Activated T-helper 9 cell treated with anti-CD3 and anti-CD28 coated beads, Interleukin-2, amount 50 U/mL, for 16 hours (primary cell): ENCODE data around the gene YTHDF1.
"Not testable (repeated sequence)": the region's sequence is repeated elsewhere in the genome, so short reads cannot be mapped to it uniquely, and the experiment has no call there.

ENCODE experiments used
- DNase-seq: peaks from one replicate; pipeline ENCODE4 v3.0.0-alpha.2; 2020; ENCODE audit warnings: low read depth

Gene YTHDF1

DNA sequence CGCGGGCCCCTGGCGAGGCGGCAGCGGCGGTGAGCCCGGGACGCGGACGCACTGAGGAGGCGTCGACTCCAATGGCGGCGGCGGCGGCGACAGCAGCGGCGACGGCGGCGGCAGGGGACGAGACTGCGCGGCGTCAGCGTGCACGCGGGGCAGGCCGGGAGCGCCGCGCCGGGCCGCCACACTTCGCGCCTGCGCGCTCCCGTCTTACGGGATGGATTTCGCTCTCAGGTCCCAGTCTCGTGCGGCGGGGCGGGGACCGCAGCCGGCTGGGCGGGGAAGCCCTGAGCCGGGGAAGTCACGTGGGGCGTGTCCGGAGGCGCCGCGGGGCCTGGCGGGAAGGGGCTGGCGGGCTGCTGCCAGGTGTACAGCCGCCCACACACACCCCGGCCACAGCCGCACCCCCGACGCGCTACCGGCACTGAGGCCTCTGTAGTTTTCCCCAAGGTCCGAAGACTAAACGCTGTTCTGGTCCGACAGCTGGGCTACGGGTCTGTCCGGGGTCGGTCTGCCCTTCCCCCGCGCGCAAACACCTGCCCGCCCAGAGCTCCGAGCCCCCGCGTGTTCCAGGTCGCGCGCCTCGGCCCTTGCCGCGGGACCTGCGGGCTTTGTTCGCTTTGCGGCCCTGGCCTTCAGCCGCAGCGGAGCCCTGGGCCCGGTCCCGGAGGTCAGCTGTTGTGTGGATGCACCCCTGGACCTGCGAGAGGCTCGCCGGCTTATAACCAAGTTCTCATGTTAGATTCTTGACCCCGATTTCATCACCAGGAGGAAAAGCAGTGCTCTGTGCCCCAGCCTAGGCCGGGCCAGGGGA lies at the start of gene YTHDF1:
Gene YTHDF1 (minus strand): TSS at position 91 of the 808 bp plus-strand sequence. CDS start 239 bp downstream, outside the sequence.
- peak; percentile 92 for DNase-seq

DNA sequence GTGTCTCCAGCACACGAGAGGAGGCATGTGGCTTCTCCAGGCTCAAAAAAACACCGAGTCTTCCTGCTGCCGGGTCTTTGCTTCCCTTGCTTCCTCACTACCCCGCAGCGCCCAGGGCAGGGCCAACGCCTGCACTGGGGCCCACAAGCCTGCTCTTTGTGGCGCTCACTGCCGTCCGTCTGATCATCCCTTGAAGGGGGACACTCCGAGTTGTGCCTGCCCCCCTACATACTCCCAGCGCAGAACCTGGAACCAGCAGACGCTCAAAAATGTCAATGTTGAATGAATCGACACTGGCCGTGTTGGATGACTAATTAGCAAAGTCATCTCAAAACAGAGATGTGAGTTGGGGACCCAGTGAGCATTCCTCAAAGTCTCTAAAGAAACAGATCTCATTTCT lies 48.6 kb upstream of the YTHDF1 start:
- no peak for DNase-seq

- no peak for DNase-seq
These were observed 48.1 kb upstream of the YTHDF1 start for GRCh38 chr20:63264000-63264399.

DNA sequence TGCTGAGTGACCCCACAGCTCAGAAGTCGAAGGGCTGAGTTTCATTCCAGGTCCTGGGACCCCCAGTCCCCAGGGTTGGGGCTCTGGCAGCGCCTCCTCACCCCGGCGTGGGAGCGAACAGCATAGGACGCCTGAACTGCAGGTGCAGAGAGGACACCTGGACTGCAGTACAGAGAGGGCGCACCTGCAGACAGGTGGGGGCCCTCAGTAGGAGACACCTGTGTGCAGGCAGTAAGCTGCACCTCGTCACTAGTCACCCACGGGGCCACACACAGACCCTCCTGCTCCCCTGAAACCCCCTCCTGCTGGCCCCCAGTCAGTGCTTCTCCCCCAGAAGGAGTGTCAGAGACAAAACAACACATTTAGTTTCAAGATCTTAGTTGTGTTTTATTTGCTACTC lies 46.9 kb upstream of the YTHDF1 start:
- no peak for DNase-seq

- no peak for DNase-seq
These were observed 46.0 kb upstream of the YTHDF1 start for GRCh38 chr20:63261795-63262528.

- DNase-seq: no peak
These were observed 45.3 kb upstream of the YTHDF1 start for GRCh38 chr20:63261060-63261794.

GRCh38 chr20:63260521-63260920 lies 44.6 kb upstream of the YTHDF1 start:
- DNase-seq: no peak

DNA sequence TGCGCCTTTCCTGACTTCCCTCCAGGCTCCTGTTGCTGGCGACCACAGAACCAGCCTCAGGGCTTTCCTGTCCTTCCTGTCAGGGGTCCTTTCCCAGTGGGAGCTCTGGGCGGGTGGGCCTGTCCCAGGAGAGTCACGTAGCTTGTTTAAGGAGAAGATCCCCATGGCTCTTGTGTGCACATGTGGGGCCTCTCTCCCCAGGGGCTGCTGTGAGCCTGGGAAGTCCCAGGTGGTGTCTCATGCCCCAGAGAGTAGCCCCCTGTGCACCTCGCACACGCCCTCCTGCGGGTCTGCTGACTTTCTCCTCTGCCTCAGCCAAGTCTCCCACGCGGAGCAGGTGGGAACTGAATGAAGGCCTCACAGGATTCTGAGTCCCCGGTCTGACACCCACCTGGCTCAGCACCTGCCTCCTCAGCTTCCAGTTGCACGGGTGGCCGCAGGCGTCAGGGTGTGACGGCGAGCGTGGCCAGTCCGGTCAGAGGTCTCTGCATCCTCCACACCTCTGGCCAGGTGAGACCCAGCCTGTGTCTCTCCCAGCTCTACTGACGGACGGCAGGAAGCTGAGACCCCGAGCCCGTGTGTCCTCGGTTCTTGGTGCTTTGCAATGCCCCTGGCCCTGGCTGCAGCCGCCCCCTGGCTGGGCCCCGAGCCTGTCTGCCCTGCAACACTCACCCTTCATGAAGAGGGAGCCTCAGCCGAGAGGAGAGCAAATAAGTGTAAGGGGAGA lies 44.0 kb upstream of the YTHDF1 start:
- DNase-seq: no peak

DNA sequence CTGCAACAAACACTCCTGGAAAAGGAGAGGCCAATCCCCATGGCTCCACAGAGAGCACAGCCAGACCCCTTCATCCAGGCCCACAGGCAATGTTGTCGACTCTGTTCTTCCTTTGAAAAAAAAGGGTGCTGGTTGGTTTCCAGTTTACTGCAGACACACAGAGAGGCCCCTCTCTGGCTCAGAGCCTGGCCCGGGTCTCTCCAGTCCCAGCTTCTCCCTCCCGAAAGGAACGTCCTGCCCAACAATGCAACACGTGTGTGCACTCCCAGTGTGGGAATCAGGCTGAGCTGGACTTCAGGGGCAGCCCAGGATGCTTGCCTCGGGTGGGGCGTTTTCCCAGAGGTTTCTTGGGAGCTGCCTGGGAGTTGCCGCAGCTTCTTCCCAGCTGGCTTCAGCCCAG lies 42.9 kb upstream of the YTHDF1 start:
- no peak for DNase-seq

DNA sequence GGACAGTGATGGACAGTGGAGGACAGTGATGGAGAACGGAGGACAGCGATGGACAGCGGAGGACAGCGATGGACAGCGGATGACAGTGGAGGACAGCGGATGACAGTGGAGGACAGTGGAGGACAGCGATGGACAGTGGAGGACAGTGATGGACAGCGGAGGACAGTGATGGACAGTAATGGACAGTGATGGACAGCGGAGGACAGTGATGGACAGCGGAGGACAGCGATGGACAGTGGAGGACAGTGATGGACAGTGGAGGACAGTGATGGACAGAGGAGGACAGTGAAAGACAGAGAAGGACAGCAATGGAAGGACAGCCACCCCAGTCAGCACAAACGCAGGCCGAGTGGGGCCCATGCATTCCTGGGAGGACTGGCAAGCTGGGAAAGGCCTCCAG lies 41.7 kb upstream of the YTHDF1 start:
- DNase-seq: no peak

- no peak for DNase-seq
These were observed 41.0 kb upstream of the YTHDF1 start for GRCh38 chr20:63256954-63257353.

DNA sequence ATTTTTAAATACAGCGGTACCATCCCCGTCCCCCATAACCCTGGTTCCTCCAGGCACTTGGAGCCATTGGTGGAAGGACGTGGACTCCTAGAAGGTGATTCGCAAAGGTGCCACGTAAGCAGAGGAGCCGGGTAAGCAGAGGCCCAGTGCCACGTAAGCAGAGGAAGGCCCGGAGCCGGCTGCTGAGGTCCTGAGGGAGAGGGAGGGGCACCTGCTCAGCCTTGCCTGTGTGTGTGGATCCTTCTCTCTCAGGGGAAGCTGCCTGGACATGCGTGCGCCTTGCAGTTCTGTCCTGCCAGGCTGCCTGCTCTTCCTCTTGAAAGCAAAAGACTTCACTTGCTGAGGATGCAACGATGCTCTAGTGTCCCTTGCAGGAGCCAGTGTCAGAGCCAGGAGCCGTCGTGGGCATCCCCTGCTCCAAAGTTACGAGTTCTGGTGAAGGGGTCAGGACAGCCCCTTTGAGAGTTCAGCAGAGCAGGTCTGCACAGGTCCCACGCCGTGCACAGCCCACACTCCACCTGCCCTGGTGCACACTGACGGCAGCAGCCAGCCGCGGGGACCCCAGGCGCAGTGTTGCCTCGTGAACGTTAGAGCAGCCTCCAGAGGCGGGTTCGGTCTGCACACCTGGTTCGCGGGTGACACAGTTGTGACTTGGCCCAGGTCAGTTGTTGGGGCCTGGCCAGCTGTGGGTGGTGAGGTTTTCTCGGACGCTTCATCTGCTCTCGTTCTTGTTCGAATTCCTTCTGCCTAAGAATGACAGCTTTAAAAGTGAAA lies 40.2 kb upstream of the YTHDF1 start:
- no peak for DNase-seq

DNA sequence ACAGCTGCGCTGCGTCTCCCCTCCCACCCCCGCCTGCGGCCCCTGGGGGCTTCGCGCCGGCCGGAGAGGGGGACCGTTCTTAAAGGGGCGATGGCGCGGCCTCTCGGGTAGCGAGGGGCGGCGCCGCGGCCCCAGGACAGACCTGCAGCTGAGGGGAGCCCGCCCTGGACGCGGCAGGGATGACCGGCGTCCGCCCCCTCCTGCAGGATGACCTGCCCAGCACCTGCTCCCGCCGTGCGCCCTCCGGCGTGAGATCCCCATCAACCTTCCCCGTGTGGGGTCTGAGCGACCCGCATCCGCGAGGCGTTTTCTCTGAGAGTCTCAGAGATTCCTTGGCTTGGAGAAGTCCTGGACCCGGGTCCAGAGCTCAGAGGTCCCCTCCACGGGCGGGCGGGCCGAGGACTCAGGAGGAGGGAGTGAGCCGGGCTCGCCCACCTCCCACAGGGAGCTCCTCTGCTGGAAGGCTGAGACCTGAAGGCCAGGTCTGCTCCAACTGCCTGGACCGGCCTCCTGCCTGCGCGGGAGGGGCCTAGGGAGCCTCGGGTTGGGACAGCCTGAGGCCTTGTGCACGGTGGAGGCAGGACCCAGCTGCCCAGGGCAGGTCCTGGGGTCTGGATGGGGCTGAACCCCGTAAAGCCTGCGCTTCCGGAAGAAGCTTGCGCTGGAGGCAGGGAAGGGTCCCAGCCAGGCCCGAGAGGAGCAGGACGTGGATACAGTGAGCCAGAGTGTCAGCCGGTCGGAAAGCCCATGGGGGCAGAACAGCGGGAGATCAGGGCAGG lies 38.9 kb upstream of the YTHDF1 start:
- no peak for DNase-seq

DNA sequence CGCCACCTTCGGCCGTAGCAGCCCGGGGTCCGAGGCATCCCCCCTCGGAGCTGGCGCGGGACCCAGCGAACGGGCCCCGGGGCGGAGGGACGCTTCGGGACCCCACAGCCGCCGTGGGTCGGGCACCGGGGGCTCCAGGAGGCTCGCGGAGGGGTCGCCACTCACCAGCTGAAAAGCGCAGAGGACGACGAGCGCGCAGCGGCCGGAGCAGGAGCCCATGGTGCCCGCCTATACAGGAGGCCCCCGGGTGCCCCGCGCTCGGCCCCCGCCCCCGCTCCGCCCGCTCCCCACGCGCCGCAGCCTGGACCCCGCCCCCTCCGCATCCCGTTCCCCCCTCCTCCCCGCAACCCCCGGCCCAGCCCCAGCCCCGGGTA lies 38.3 kb upstream of the YTHDF1 start, which contains the start of gene NKAIN4:
Gene NKAIN4 (minus strand): TSS at position 232 of the 374 bp plus-strand sequence. CDS start 13 bp downstream, at position 219.
- DNase-seq: no peak

DNA sequence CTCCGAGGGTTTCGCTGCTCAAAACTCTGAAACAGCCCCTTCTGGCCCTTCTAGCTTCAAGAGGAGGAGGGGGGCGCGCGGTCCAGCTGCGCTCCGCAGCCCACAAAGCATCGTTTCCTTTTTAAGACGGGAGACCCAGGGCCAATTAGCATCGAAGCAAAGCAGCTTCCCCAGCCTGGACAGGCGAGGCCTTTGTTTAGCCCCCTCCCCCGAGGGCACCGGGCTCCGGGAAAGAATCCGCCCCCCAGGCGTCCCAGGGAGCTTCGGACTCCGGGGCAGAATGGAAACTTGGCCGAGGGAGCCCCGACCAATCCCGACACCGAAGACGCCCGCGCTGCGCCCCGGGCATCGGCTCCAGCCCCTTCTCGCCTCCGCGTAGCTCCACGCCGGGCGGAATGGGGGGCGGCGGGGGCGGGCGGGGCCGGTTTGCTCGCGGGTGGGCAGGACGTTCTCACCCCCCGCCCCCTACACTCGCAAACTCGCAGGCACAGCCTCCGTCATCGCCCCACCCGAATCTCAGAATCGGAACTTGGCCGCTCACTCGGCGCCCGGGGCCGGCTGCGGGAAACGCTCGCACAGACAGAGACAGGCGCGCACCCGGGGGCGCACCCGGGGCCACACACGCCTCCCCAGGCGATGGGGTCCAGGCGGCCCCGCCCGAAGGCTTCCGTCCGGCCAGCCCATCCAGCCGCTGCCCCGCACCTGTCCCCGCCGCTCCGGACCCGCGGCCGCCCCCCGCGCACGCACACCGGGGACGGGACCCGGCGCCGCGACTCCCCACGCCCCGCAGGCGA lies 37.7 kb upstream of the YTHDF1 start:
- DNase-seq: no peak

- no peak for DNase-seq
These were observed 37.1 kb upstream of the YTHDF1 start for GRCh38 chr20:63253065-63253437.

GRCh38 chr20:63252284-63252711 lies 36.4 kb upstream of the YTHDF1 start:
- no peak for DNase-seq

GRCh38 chr20:63251350-63251749 lies 35.4 kb upstream of the YTHDF1 start:
- not testable (repeated sequence) for DNase-seq

- DNase-seq: no peak
These were observed 34.0 kb upstream of the YTHDF1 start for GRCh38 chr20:63249891-63250290.
